Right ventricle myocardium superior (tissue), 1 donor: ENCODE measurements around the gene NFIB. TPM values are rescaled to one million over a fixed set of nuclear protein-coding genes. Genes with fewer than 3 reads are reported as not detected.

ENCODE experiments used
- ATAC-seq: fragments of 200-7000 bp; cut with Tn5 transposase; one replicate; pipeline ENCODE4 v1.9.1; 2020; ENCODE audit warnings: mild to moderate bottlenecking; ENCODE audit not compliant: poor library complexity
- DNase-seq: peaks from one replicate; pipeline ENCODE4 v3.0.0-alpha.2; 2020
- intact Hi-C: fragments of 100-400 bp; cut with DNase I; formaldehyde crosslinking; loops from one replicate; pipeline ENCODE4 v1.11.2; 2022
- total RNA-seq: library from RNA; stranded (reverse); fragmentation: NEBNext Ultra II Directional; extraction: Animal tissue kit (Norgen Biotek cat#: 25700); gene quantifications from one replicate; pipeline ENCODE4 v1.2.1, GENCODE V29; 2021
- donor health status: DM: no; HTN: yes; CAD: no; lungs with severe emphysema.

The NFIB gene
- total RNA-seq, 1 donor from 2014 or later = 104 TPM

GRCh38 chr9:14323985-14324650, 10.2 kb upstream of the NFIB start:
- intact Hi-C loops = loop anchor here (2.0 kb wide), 1 partner anchor 25 kb away; no protein-coding TSS in a partner anchor
- ATAC-seq = no peak
- no peak for DNase-seq

DNA sequence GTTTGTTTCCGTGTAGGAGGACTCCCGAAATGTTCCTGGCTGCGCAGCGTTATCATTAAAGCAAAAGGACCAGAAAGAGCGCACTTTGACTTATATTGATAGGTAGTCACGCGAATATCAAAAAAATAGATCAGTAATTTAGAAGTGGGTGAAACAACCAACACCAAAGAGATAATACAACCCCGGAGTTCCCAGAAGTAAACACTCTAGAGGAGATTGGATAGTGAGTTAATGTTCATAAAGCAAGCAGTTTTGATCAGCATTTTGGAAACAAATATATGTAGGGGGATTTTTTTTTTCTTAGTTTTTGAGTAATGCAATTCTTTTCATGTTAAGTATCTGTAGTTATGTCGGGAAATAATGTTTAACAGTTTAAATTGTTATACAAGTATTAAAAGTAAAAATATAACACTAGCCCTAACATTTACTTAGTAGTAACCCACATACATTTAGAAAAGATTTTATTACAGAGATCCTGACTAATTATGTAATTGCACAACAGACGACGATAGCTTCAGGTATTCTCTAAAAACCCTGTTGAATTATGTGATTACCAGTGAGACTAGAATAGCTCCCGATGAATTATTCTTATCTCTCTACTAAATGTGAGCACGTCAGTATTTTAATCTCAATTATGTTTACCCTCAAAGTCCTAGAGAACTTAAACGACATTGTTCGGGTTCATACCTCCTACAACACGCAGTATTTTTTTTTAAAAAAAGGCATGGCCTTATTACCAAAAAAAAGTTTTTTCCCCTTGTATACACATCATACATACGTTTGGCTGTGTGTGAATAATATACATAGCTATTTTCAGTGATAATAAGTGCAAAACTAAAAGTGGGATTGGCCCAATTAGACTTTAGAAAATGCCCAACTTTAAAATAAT, 9.4 kb upstream of the NFIB start:
- peak; percentile 17 for ATAC-seq
- intact Hi-C loops = loop anchor here (2.0 kb wide), 1 partner anchor 25 kb away; no protein-coding TSS in a partner anchor
- no peak for DNase-seq

DNA sequence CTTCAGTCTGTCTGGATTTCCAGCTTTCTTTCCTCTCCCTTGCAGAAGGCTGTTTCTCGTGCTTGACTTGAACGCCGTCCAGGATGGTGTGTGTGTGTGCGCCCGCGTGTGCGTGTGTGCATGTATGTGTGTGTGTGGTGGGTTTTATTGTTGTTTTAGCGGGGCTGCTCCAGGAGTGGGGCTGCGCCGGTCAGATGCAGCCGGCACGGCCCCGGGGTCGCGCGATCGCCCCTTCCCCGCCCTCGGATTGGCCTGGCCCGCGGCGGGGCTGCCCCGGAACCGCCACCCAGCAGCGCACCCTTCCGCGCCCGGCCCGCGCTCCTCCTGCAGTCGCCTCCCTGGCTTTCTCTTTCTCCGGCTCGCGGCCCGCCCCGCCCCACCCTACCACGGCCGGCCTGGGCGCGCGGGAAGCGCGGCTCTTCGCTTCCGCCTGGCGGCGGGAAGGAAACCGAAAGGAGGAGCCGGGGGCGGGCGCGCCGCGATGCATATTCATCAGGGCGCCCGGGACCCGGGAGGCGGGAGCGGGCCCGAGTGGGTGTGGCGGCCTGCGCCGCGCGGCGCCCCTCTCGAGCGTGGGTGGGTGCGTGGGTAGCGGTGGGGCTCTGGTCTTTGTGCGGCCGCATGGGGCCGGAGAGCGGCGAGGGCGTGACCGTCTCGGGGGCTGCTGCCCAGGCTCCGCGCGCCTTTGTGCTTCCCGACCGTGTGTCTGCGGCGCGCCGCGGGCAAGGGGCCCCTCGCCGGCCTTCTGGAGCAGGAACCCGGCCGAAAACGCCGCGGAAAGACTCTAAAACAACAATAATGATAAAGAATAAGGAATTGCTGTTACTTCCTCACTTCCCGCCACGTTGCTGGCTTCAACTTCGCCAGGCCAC, 8.5 kb upstream of the NFIB start:
- ATAC-seq = peak; percentile 94
- intact Hi-C loops = loop anchor here (2.0 kb wide), 1 partner anchor 26 kb away; no protein-coding TSS in a partner anchor

GRCh38 chr9:14321517-14322130, 7.7 kb upstream of the NFIB start:
- DNase-seq (no peak), ATAC-seq (no peak)
- intact Hi-C loops = loop anchor here (2.0 kb wide), 1 partner anchor 27 kb away; no protein-coding TSS in a partner anchor

More for the DNA sequence above, 8.5 kb upstream of the NFIB start:
- peak; percentile 95 for DNase-seq

DNA sequence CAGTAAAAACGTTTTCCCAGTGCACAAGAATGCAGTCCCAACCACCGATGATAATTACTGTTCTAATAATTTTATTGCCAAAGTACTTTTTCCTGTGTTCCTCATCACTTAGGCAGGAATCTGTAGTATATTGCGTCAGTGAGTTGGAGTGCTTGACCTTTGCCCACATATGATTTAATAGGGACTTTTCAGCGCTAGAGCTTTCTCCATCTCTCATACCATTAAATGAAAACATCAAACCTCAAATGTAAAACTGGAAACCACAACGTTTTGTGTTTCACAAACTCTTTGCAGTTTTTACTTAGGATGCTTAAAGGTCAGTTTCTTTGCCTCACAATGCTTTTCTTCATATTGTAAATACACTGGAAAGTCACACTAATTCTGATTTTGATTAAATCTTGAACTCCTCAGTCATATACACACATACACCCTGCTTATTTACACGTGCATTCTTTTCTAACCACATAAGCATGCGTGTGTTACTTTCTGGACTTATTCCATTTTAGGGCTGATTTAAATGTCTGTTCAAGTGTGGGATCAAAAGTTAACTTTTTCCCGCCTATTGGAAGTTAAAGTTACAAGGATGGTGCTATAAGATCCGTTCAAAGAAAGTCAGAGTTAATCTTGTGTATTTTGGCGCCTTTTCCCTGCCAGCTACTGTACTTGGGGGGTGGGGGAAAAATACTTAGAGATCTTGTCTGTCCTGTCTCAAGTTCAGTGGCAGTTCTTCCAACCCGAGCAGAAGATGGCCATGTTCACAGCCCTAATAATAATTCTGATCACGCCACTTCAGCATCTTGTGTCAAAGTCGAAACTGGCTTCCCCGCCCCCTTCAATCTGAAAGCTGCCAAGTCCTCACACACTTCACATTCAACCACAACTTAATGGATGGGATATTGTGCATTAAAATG, 6.6 kb upstream of the NFIB start:
- intact Hi-C loops = no loop called here
- no peak for ATAC-seq
- DNase-seq = no peak

DNA sequence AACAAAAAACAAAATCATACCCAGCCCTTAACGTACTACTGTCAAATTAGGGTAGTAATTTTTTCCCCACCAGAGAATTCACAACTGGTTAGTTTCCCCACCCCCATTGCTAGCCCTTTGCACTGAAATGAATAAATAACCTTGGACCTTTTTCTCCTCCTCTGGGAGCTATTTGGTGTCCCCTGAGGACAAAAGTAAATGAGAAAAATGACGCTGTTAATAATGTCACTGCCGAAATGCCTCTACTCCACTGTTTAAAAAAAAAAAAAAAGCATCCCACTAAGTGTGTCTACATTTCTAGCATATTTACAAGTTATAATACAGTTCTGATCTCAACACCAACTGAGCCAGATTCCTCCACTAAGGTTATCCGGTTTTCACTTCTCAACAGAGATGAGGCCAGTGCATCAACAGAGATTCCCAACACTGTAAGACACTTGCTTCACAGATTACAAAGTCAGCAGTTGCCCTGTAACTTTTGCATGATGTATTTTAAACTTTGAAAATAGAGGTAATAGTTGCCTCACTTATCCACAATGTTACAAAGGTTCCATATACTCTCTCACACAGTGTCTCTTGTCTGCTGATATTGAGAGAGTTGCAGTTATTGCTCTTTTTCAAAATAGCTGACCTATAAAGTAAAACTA, 5.1 kb upstream of the NFIB start:
- ATAC-seq (no peak), DNase-seq (no peak)
- intact Hi-C loops = loop anchor here (5.0 to 10.0 kb wide), 2 partner anchors 217 to 284 kb away; no protein-coding TSS in a partner anchor

- DNase-seq (no peak), ATAC-seq (no peak)
- intact Hi-C loops = loop anchor here (5.0 to 10.0 kb wide), 2 partner anchors 216 to 284 kb away; no protein-coding TSS in a partner anchor
These were observed 4.4 kb upstream of the NFIB start for GRCh38 chr9:14318361-14318760.

DNA sequence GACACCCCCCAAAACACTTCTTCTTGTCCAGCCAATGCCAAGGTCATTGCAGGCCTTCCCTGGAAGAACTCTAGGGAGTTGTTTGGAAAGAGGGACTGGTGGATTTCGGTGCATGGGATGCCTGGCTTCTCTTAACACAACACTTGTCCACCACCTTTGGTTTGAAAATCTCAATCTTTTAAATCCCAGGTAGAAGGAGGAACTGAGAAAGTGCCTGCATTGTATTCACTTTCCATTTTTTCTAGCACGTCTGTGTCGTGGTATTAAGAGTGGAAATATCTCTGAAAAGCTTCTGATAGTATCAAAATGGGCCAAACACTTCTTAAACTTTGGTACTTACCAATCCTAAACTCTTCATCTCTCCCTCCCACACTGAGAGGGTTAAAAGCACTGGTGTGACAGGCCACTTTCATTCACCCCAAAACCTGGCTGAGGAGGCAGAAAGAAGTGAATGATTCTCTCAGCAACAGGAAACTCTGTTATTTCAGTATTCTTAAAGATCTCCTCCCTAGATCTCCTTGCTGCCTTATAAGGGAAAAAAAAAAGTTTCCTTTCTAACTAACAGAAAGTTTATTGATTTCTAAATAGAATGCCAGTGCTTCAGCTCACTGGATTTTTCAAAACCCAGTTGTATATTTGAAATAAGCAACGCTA, 3.9 kb upstream of the NFIB start:
- ATAC-seq = no peak
- intact Hi-C loops = loop anchor here (5.0 to 10.0 kb wide), 2 partner anchors 215 to 283 kb away; no protein-coding TSS in a partner anchor

GRCh38 chr9:14316602-14317300, 2.8 kb upstream of the NFIB start:
- intact Hi-C loops = loop anchor here (5.0 to 10.0 kb wide), 2 partner anchors 214 to 282 kb away; no protein-coding TSS in a partner anchor
- DNase-seq (peak; percentile 43), ATAC-seq (no peak)

More for the DNA sequence above, 3.9 kb upstream of the NFIB start:
- no peak for DNase-seq

GRCh38 chr9:14315875-14316601, 2.1 kb upstream of the NFIB start:
- DNase-seq = peak; percentile 49
- intact Hi-C loops = loop anchor here (5.0 to 10.0 kb wide), 2 partner anchors 214 to 281 kb away; no protein-coding TSS in a partner anchor

GRCh38 chr9:14314929-14315874, 1.3 kb upstream of the NFIB start:
- intact Hi-C loops = loop anchor here (5.0 to 10.0 kb wide), 3 partner anchors 108 to 280 kb away; no protein-coding TSS in a partner anchor
- peak; percentile 83 for ATAC-seq

More at GRCh38 chr9:14315875-14316601, 2.1 kb upstream of the NFIB start:
- ATAC-seq = peak; percentile 1

GRCh38 chr9:14314424-14314928, 535 bp upstream of the NFIB start:
- intact Hi-C loops = loop anchor here (5.0 to 10.0 kb wide), 2 partner anchors 107 to 280 kb away; no protein-coding TSS in a partner anchor
- peak; percentile 58 for ATAC-seq
- peak; percentile 75 for DNase-seq

More at GRCh38 chr9:14314929-14315874, 1.3 kb upstream of the NFIB start:
- peak; percentile 97 for DNase-seq

- ATAC-seq = no peak
- no peak for DNase-seq
These were observed 482 bp downstream of the NFIB start for GRCh38 chr9:14313378-14313940.

More at GRCh38 chr9:14313378-14313940, 482 bp downstream of the NFIB start:
- intact Hi-C loops = loop anchor here (5.0 to 10.0 kb wide), 2 partner anchors 106 to 279 kb away; no protein-coding TSS in a partner anchor
